WTC11 (cell line): ENCODE data around the gene PHF5A. TPM values are rescaled to one million over a fixed set of nuclear protein-coding genes. Genes with fewer than 3 reads are reported as not detected.

Source experiments
- AFF4 ChIP-seq: sonication (generic); formaldehyde crosslinking; IDR thresholded peaks from 2 replicates; pipeline ENCODE4 v1.8.1; 2023; ENCODE audit warnings: mild to moderate bottlenecking, missing genetic modification reagents, borderline replicate concordance
- ARID4B ChIP-seq: sonication (generic); formaldehyde crosslinking; IDR thresholded peaks from 2 replicates; pipeline ENCODE4 v1.8.0; 2023; ENCODE audit warnings: missing genetic modification reagents, mild to moderate bottlenecking, borderline replicate concordance
- CBFB ChIP-seq: sonication (generic); formaldehyde crosslinking; IDR thresholded peaks from 2 replicates; pipeline ENCODE4 v1.8.1; 2022; ENCODE audit warnings: mild to moderate bottlenecking, low read depth, missing genetic modification reagents
- CREM ChIP-seq: sonication (generic); formaldehyde crosslinking; IDR thresholded peaks from 2 replicates; pipeline ENCODE4 v1.8.1; 2022; ENCODE audit warnings: mild to moderate bottlenecking, missing genetic modification reagents, moderate library complexity
- ESRRA ChIP-seq: sonication (generic); formaldehyde crosslinking; IDR thresholded peaks from 2 replicates; pipeline ENCODE4 v1.8.1; 2022; ENCODE audit warnings: mild to moderate bottlenecking, missing genetic modification reagents, borderline replicate concordance
- FOXJ3 ChIP-seq: sonication (generic); formaldehyde crosslinking; IDR thresholded peaks from 2 replicates; pipeline ENCODE4 v1.9.0; 2021; ENCODE audit warnings: missing genetic modification reagents, mild to moderate bottlenecking, borderline replicate concordance
- GABPB1 ChIP-seq: sonication (generic); formaldehyde crosslinking; IDR thresholded peaks from 2 replicates; pipeline ENCODE4 v1.8.1; 2023; ENCODE audit warnings: mild to moderate bottlenecking, missing genetic modification reagents
- GRHL2 ChIP-seq: fragments of 250-450 bp; sonication (Bioruptor Pico); IDR thresholded peaks from 2 replicates; pipeline ENCODE4 v1.8.0; 2022; ENCODE audit warnings: mild to moderate bottlenecking, moderate library complexity; ENCODE audit not compliant: insufficient replicate concordance, severe bottlenecking
- IRF2 ChIP-seq: sonication (generic); formaldehyde crosslinking; IDR thresholded peaks from 2 replicates; pipeline ENCODE4 v1.8.0; 2022; ENCODE audit warnings: low read depth, missing genetic modification reagents, borderline replicate concordance
- MYBL2 ChIP-seq: sonication (generic); formaldehyde crosslinking; IDR thresholded peaks from 2 replicates; pipeline ENCODE4 v1.8.1; 2023; ENCODE audit warnings: mild to moderate bottlenecking, moderate library complexity, missing genetic modification reagents
- NFATC4 ChIP-seq: fragments of 250-450 bp; sonication (Bioruptor Pico); IDR thresholded peaks from 2 replicates; pipeline ENCODE4 v1.9.0; 2021; ENCODE audit warnings: mild to moderate bottlenecking
- NFE2L1 ChIP-seq: sonication (generic); formaldehyde crosslinking; IDR thresholded peaks from 2 replicates; pipeline ENCODE4 v1.8.1; 2023; ENCODE audit warnings: missing genetic modification reagents
- NR3C1 ChIP-seq: sonication (generic); formaldehyde crosslinking; conservative IDR thresholded peaks from 2 replicates; pipeline ENCODE4 v1.8.1; 2023; ENCODE audit warnings: low read depth, mild to moderate bottlenecking, missing genetic modification reagents
- RELA ChIP-seq: sonication (generic); formaldehyde crosslinking; IDR thresholded peaks from 2 replicates; pipeline ENCODE4 v1.8.1; 2022; ENCODE audit warnings: missing genetic modification reagents, mild to moderate bottlenecking, borderline replicate concordance
- SMAD4 ChIP-seq: sonication (generic); formaldehyde crosslinking; IDR thresholded peaks from 2 replicates; pipeline ENCODE4 v1.8.0; 2022; ENCODE audit warnings: mild to moderate bottlenecking, missing genetic modification reagents
- TEAD1 ChIP-seq: sonication (generic); formaldehyde crosslinking; IDR thresholded peaks from 2 replicates; pipeline ENCODE4 v1.8.0; 2022; ENCODE audit warnings: mild to moderate bottlenecking, missing genetic modification reagents
- TEAD4 ChIP-seq: sonication (generic); formaldehyde crosslinking; IDR thresholded peaks from 2 replicates; pipeline ENCODE4 v1.8.0; 2022; ENCODE audit warnings: mild to moderate bottlenecking, missing genetic modification reagents
- TP53 ChIP-seq: sonication (generic); formaldehyde crosslinking; IDR thresholded peaks from 2 replicates; pipeline ENCODE4 v1.8.1; 2023; ENCODE audit warnings: mild to moderate bottlenecking, missing genetic modification reagents
- ZBTB43 ChIP-seq: sonication (generic); formaldehyde crosslinking; IDR thresholded peaks from 2 replicates; pipeline ENCODE4 v1.8.1; 2023; ENCODE audit warnings: mild to moderate bottlenecking, missing genetic modification reagents
- ZNF121 ChIP-seq: sonication (generic); formaldehyde crosslinking; IDR thresholded peaks from 2 replicates; pipeline ENCODE4 v1.8.0; 2023; ENCODE audit warnings: missing genetic modification reagents
- ZNF219 ChIP-seq: sonication (generic); formaldehyde crosslinking; IDR thresholded peaks from 2 replicates; pipeline ENCODE4 v1.8.0; 2023; ENCODE audit warnings: missing genetic modification reagents, mild to moderate bottlenecking, borderline replicate concordance
- ZNF671 ChIP-seq: fragments of 250-450 bp; sonication (Bioruptor Pico); IDR thresholded peaks from 2 replicates; pipeline ENCODE4 v1.8.0; 2021; ENCODE audit warnings: mild to moderate bottlenecking
- total RNA-seq: library from RNA; stranded (reverse); gene quantifications from 3 replicates; pipeline ENCODE4 v1.2.3, GENCODE V29; 2021
- TF ChIP-seq, protein P1 (sequence below): sonication (generic); formaldehyde crosslinking; conservative IDR thresholded peaks from 2 replicates; pipeline ENCODE4 v1.8.1; 2023; ENCODE audit warnings: mild to moderate bottlenecking, low read depth, missing genetic modification reagents, moderate library complexity
- TF ChIP-seq, protein P2 (sequence below): fragments of 250-450 bp; sonication (Bioruptor Pico); IDR thresholded peaks from 2 replicates; pipeline ENCODE4 v1.8.0; 2021; ENCODE audit warnings: mild to moderate bottlenecking
- TF ChIP-seq, protein P3 (sequence below): fragments of 200-600 bp; IDR thresholded peaks from 2 replicates; pipeline ENCODE4 v1.8.0; 2022; ENCODE audit warnings: antibody characterized with exemption

PHF5A gene
- total RNA-seq, 1 experiment from 2014 or later, result 93.1 TPM

DNA sequence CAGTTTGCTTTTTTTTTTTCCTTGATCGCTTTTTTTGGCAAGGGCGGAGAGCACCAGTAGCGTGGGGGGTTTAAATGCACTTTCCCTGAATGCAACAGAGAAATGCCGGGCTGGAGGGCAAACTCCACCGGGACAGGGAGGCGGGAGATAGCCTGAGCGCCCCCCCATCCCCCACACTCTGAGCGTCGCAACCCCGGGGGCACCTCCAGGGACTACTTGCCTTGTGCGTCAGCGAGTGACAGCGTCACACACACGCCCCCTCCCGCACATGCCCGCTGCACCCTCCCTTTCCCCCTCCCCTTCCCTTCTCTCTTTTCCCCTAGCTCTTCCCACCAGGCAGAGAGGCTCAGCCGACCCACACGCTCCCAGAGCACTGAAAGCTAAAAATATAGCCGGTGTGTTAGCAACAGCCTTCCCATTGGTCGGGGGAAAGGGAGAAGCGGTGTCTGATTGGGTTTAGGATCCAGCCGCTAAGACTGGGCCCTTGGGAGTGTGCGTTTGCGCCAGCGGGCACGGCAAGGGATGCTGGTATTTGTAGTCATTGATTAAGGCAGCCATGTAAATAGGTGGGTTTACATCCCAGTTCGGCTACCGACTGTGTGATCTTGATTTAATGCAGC is 20.2 kb downstream of the PHF5A start (continued):
- TF ChIP-seq, protein P1, sequence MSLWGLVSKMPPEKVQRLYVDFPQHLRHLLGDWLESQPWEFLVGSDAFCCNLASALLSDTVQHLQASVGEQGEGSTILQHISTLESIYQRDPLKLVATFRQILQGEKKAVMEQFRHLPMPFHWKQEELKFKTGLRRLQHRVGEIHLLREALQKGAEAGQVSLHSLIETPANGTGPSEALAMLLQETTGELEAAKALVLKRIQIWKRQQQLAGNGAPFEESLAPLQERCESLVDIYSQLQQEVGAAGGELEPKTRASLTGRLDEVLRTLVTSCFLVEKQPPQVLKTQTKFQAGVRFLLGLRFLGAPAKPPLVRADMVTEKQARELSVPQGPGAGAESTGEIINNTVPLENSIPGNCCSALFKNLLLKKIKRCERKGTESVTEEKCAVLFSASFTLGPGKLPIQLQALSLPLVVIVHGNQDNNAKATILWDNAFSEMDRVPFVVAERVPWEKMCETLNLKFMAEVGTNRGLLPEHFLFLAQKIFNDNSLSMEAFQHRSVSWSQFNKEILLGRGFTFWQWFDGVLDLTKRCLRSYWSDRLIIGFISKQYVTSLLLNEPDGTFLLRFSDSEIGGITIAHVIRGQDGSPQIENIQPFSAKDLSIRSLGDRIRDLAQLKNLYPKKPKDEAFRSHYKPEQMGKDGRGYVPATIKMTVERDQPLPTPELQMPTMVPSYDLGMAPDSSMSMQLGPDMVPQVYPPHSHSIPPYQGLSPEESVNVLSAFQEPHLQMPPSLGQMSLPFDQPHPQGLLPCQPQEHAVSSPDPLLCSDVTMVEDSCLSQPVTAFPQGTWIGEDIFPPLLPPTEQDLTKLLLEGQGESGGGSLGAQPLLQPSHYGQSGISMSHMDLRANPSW, result no peak
- TF ChIP-seq ZNF219 (CRISPR knock-in tag) (no peak), ARID4B (no peak), IRF2 (CRISPR knock-in tag) (no peak), SMAD4 (CRISPR knock-in tag) (no peak), CBFB (no peak), NR3C1 (CRISPR knock-in tag) (no peak), ESRRA (CRISPR knock-in tag) (no peak), FOXJ3 (CRISPR knock-in tag) (no peak), RELA (CRISPR knock-in tag) (no peak), GABPB1 (peak; percentile 29; the same call in 1 of the 2 replicates), MYBL2 (CRISPR knock-in tag) (0 out of 2 replicates have a peak, but pooled peaks have one; percentile 16), ZNF121 (no peak), NFE2L1 (CRISPR knock-in tag) (peak; percentile 28; the same call in 1 of the 2 replicates), TEAD4 (CRISPR knock-in tag) (no peak), CREM (CRISPR knock-in tag) (peak; percentile 77; the same call in 1 of the 2 replicates), ZNF671 (no peak), TEAD1 (CRISPR knock-in tag) (no peak; the same call in 1 of the 2 replicates), NFATC4 (CRISPR knock-in tag) (no peak), GRHL2 (CRISPR knock-in tag) (no peak), ZBTB43 (CRISPR knock-in tag) (no peak), TP53 (CRISPR knock-in tag) (no peak), AFF4 (no peak)
- TF ChIP-seq, protein P2, sequence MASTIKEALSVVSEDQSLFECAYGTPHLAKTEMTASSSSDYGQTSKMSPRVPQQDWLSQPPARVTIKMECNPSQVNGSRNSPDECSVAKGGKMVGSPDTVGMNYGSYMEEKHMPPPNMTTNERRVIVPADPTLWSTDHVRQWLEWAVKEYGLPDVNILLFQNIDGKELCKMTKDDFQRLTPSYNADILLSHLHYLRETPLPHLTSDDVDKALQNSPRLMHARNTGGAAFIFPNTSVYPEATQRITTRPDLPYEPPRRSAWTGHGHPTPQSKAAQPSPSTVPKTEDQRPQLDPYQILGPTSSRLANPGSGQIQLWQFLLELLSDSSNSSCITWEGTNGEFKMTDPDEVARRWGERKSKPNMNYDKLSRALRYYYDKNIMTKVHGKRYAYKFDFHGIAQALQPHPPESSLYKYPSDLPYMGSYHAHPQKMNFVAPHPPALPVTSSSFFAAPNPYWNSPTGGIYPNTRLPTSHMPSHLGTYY (CRISPR knock-in tag), result no peak
- TF ChIP-seq, protein P3, sequence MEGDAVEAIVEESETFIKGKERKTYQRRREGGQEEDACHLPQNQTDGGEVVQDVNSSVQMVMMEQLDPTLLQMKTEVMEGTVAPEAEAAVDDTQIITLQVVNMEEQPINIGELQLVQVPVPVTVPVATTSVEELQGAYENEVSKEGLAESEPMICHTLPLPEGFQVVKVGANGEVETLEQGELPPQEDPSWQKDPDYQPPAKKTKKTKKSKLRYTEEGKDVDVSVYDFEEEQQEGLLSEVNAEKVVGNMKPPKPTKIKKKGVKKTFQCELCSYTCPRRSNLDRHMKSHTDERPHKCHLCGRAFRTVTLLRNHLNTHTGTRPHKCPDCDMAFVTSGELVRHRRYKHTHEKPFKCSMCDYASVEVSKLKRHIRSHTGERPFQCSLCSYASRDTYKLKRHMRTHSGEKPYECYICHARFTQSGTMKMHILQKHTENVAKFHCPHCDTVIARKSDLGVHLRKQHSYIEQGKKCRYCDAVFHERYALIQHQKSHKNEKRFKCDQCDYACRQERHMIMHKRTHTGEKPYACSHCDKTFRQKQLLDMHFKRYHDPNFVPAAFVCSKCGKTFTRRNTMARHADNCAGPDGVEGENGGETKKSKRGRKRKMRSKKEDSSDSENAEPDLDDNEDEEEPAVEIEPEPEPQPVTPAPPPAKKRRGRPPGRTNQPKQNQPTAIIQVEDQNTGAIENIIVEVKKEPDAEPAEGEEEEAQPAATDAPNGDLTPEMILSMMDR, result no peak
